SW480 (cell line): ENCODE data around the gene WNT6.

Source experiments
- DNase-seq: peaks from one replicate; pipeline ENCODE4 v3.0.0-alpha.2; 2016; ENCODE audit warnings: low spot score

Gene WNT6

DNA sequence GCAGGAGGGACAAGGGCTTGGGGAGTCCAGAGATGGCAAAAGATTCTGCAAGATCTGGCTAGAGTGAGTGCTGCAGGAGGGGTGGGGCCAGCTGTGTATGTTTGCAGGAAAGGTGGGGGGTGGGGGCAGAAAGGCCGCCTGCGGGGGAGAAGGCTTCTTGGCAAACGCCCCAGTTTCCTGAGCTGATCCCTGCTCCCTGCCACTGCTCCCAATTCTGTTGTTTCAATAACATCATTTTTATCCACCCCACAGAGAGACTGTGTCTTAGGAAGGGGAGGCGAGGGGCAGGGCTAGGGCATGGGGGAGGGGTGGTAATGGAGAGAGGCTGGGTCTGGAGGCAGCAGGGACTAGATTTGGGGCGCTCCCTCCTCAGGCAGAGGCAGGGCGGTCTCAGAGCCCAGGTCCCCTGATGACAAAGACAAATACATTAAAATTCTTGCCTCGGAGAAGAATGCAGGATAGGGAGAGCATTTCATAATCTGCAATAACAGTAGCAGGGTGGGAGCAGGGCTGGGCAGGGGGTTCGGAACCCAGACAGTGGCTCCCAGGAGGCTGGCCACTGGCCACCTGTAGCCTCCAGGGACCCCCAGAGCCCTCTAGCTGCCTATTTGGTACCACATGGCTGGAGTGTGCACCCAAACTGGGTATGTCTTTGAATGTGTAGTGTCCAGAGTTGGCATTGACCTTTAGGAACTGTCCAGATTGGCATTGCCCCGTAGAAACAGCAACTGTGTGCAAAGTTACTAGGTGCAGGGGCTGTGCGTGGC is 2.1 kb upstream of the WNT6 start:
- no peak for DNase-seq

DNA sequence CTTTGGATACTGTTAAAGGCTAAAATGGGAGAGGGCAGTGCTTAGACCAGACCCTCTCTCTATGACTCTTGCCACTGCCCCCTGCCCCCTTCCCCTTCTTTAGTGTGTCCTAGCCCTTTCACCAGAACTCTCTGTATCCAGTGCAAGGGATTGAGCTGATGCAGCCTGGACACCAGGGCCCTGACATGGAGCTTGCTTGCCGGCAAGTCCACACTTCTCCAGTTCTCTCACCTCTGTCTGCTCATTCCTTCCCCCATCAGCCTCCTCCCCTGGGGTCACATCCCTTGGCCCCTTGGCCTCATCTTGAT is 1.5 kb upstream of the WNT6 start:
- peak; percentile 37 for DNase-seq

DNA sequence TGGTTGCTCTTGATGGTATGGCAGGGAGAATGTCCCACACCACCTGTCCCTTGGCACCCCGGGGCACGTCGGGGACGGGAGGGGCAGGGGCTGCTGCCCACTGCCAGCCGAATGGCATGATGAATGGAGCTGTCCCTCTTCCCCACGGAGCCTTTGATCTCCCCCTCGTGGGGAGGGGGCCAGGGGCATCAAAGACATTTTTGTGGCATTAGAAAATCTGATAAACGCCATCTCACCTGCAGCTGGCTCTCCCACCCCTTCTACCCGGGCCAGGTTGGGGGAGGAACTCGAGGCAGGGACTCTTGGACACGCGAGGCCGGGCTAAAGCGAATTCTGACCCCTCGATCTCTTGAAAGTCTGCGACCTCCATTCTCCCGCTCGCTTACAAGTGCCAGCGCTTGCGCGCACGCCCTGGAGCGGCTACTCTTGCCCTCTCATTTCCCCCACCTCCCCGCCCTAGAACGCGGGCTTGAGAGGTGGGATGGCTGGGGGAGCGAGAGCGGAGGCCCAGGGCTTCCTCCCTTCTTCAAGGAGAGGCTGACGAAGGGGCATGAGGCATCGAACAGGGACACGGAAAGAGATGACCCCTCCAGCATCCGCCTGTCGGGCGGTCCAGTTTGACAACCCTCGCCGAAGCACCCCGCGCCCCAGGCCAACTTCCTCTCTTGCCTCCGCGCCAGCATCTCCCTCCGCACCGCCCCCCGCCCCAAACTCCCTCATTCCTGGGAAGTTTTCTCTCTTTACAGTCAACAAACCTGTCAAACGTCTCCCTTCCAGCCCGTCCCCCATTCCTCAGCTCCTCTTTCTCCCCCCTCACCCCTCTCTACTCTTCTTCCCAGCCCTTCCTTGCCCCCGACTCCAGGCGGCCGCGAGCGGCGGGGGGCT is 692 bp upstream of the WNT6 start:
- peak; percentile 74 for DNase-seq

DNA sequence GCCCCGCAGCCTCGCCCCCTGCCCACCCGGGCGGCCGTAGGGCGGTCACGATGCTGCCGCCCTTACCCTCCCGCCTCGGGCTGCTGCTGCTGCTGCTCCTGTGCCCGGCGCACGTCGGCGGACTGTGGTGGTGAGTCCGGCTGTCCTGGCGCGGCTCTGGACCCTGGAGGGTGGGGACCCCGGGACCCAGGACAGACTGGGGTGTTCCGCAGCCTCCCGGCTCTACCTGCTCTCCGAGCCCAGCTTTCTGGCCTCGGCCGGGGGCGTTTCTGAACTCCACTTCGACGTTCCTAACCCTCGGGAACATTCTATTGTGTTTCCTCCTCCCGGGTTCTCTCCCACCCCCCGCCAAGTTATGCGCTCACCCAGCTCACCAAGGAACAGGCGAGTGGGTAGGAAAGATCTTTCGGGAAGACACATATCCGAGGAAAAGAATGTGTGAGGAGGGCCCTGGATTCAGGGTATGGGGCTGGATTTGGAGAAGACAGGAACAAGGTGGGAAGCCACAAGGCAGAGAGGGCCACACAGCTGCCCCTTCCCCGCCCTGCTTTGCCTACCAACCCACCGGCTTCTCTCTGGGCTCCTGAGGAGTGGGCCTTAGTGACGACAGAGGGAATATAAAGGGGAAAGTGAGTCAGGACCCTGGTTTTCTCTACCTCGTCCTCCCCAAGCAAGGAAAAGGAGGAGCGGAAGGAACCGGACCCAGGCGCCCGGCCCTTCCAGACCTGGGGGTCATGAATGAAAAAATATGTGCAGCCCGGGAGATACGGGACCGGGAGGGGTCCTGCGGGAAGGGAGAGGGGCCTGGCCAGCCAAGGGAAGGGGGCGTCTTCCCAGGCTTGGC is 605 bp downstream of the WNT6 start:
- no peak for DNase-seq

DNA sequence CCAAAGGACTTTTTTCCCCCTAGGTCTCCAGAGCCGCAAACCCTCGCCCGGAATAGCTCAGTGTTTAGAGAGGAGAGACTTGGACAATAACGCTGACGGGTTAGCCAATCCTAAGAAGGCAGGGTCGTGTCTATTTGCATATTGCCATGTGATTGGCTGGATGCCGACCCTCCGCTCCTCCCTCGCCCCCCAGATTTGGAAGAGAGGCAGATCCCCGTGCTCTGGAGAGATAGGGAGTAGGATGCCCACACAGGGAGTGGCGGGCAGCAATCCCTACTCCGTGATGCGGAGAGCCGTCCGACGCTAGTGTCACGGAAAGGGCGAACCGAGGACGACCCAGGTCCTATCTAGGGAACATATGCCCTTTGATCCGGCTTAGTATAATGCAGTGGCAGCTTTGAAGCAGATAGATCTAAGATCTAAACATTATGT is 1.4 kb downstream of the WNT6 start:
- DNase-seq = peak; percentile 96

DNA sequence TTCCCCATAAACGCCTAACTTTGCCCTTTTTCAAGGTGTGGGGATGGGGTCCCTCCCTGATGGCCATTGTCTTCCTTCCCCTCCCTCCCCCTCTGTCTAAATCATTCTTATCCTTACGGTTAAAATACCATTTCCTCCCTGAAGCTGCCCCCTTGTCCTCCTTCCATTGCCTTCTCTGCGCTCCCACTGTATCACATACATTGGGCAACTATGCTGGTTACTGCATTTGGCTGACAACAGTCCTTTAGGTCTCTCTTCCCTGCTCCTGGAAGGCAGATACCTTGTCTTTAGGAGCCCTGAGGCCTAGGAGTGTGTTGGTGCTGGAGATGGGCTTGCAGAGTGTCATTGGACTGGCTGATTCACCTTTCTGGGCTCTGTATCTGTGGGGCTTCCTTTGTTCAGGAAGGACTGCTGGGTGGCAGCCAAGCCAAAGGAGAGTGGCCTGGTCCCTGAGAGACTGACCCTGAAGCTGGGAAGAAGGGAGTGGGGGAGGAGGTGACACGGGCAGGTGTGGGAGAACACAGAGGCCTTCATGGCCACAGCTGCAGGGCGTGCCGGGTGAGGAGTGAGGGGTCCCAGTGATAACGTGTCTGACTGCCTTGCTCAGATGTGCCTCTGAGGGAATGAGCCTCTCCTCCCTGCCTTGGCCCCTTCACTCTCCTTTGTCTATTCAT is 2.2 kb downstream of the WNT6 start:
- no peak for DNase-seq

DNA sequence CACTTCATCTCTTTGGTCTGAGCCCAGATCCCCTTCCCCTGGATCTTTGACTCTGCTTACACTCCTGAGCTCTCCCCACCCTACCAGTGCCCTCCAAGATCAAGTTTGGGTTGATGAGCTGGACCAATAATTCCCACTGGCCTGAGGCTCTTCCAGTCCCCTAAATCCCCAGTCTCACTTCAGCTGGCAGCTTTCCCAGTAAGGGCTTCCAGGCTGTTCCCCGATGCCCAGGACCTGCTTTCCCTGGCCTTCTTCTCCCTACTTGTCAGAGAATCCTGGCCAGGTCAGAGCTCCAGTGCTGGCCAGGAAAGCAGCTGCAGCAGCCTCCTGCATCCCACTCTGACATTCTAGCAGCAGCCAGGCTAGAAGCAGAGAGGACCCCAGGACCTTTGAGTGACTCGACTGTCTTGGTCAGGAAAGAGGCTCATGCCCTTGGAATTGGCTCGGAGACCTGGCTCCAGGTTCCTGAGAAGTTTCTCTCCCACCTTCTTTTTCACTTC is 3.5 kb downstream of the WNT6 start:
- DNase-seq = no peak

DNA sequence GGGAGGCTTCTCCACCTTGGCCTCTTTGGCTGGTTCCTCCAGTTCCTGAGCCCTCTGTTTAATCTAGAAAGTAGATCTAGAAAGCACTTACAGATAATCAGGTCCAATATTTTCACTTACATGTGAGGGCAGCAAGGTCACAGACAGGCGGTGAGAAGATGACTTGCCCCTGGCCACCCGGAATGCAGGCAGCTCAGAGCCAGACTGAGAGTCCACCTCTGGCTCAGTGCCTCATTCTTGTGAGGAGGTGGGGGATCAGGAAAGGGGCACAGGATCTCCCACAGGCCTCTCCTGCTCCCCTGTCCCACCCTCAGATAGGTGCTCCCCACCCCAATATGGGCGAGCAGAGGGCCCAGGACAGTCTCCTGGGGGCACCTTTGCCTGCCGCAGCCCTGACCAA is 5.8 kb downstream of the WNT6 start:
- DNase-seq = no peak

DNA sequence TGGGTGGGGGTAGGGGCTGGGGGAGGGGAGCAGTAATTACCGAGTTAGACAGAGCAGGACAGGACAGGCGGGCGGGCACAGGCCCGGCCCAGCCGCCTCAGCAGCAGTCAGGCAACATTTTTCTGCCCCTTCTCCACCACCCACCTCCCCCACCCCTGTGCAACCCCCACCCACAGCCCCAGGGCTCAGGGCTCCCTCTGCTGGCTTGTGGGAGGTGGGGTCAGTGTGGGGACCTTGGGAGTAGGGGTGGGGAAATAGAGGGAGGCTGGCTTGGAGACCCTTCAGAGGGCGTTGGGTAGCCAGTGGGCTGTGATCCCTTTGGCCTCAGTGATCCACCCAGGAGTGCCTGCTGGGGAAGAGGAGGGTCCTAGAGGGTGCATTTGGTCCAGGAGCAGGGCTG is 6.4 kb downstream of the WNT6 start:
- no peak for DNase-seq

DNA sequence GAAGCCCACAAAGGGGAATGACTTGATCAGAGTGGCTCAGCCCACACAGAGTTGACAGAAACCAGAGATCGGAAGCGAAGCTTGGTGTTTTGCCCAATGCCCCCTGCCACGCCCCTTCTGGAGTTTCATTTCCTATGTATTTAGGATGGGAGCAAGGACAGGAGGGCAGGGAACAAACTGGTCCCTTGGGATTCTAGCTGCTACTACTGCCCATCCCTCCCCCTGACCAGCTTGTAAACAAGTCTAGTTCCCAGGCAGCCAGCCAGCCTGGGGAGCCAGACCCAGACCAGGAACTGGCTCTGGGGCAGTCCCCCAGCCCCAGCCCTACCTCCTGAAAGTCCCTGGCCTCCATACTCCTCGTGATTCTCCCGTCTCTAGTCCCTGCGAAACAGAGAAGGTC is 8.3 kb downstream of the WNT6 start:
- no peak for DNase-seq

DNA sequence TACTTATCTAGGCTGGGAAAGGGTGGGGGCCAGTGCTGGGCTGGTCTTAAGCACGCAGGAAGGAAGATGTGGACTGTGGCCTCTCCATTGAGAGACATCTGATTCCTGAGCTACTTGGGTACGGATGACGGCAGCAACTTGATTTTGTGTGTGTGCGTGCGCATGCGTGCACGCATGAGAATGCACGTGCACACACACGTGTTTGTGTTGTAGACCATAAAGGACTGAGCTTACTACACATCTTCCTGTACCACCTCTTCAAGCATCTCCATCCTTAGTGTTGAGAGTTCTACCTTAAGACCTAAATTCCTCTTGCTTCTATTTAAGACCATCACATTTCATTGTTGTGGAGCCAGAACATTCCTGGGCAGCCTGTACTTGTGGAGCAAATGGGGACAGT is 9.5 kb downstream of the WNT6 start:
- DNase-seq = no peak

DNA sequence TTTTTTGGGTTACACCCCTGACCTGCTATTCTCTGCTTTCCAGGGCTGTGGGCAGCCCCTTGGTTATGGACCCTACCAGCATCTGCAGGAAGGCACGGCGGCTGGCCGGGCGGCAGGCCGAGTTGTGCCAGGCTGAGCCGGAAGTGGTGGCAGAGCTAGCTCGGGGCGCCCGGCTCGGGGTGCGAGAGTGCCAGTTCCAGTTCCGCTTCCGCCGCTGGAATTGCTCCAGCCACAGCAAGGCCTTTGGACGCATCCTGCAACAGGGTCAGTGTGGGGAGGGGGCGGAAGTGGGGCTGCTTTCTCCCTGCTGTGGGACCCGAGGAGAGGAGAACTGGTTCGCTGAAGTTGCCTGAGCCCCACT is 11.4 kb downstream of the WNT6 start:
- no peak for DNase-seq

DNA sequence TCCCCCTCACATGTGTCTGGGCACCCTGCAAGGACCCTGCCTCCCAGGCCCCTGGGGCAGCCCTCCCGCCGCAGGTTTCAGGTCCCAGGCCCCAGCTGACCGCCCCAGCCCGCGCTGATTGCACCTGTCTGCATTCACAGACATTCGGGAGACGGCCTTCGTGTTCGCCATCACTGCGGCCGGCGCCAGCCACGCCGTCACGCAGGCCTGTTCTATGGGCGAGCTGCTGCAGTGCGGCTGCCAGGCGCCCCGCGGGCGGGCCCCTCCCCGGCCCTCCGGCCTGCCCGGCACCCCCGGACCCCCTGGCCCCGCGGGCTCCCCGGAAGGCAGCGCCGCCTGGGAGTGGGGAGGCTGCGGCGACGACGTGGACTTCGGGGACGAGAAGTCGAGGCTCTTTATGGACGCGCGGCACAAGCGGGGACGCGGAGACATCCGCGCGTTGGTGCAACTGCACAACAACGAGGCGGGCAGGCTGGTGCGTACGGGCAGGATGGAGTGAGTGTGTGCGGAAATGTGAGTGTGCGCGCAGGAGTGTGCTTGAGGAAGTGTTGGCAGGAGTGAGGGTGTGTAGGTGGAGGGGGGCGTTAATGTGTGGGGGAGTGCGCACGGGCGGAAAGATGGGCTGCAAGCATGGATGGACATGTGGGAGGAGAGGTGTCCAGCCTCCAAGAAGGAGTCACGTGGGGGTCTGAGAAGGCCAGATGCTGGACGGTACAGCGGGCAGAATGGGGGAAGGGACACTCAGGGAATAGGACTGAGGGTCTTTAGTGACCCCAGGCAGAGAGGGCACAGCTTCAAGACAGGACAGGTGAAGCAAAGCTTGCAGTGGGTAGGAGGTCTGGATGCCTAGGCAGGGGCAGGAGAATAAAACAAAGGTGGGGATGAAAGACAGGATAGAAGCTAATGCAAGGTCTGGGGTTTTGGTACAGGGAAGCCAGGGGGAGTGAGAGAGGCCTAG is 12.0 kb downstream of the WNT6 start:
- no peak for DNase-seq

DNA sequence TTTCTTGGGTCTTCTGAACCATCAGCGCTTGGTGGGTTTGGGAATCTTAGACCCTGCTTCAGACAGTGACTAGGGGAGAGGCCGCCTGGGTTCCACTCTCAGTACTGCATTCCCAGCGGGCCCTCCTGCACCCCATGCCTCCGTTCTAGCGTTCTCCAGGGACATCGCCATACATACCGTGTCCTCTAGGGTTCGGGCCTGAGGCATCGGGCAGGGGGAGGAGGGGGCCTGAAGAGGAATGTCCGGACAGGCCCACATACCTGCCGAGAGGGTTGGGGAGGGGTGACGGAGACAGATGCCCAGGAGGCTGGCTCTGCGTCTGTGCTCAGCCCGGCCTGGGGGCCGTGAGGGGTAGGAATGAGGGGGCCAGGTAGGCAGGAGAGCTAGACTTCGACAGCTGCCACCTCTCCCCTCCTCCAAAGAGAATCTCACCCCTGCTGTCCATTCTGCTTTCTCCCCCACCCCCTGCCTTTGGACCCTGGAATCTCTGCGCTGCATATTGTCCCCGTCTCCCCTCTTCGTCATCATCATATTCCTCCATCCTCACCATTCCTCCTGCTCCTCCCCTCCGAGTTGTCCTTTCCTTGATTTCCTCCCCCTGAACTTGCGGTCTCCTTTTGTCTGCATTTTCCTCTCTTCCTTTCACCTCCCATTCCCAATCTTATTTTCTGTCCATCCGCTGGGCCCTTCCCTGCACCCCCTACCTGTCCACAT is 13.2 kb downstream of the WNT6 start:
- DNase-seq = no peak

DNA sequence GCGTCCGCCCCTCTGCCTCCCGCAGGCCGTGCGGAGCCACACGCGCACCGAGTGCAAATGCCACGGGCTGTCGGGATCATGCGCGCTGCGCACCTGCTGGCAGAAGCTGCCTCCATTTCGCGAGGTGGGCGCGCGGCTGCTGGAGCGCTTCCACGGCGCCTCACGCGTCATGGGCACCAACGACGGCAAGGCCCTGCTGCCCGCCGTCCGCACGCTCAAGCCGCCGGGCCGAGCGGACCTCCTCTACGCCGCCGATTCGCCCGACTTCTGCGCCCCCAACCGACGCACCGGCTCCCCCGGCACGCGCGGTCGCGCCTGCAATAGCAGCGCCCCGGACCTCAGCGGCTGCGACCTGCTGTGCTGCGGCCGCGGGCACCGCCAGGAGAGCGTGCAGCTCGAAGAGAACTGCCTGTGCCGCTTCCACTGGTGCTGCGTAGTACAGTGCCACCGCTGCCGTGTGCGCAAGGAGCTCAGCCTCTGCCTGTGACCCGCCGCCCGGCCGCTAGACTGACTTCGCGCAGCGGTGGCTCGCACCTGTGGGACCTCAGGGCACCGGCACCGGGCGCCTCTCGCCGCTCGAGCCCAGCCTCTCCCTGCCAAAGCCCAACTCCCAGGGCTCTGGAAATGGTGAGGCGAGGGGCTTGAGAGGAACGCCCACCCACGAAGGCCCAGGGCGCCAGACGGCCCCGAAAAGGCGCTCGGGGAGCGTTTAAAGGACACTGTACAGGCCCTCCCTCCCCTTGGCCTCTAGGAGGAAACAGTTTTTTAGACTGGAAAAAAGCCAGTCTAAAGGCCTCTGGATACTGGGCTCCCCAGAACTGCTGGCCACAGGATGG is 14.0 kb downstream of the WNT6 start:
- no peak for DNase-seq

DNA sequence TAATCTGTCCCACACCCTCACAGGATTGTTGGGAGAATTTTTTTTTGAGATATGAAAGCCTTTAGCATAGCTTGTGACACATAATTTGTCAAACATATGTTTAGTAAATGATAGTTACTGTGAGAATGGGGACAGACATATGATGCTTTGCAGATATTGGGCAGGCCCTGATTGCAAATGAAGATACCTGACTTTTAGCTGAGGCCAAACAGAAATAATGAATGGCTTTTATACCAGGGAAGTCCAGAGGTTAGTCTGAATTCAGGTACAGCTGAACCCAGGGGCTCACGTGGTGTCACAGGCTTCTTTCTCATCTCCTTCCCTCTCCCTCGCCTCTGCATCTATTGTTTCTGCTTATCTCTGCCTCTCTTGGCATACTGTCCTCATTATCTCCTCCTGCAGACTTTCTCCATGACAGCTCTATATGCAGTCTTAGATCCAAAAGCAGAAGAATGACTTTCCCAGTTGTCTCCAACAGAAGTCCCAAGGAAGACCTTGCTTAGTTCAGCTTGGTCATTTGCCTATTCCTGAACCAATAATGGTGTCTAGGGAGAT is 16.2 kb downstream of the WNT6 start:
- DNase-seq = no peak

DNA sequence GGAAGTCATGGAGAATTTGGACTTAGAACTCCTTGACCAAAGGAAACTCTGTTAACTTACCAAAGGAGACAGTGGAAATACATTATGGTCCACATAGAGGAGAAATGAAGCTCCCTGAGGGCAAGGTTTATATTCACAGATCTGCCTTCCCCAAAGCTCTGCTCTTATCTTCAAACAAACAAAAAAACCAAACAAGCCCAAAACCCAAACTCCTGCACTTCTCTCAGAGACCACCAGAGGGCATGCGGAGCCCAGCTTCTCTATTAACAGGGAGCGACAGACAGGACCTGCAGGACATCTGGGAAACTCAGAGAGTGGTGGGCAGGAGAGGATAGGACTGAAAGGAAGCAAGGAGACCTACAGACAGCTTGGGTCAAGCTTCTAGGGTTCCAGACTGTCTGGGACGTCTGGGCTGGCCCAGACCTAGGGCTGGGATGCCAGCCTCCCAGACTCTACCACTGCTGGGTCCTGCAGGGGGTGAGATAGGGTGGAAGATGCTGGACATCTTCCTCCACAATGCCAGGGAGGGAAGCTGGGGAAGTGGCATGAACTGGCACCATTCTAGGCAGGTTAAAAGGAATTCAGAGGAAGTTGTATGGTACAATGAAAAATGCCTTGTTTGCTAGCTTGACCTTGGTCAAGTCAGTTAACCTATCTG is 17.1 kb downstream of the WNT6 start:
- DNase-seq = peak; percentile 83

DNA sequence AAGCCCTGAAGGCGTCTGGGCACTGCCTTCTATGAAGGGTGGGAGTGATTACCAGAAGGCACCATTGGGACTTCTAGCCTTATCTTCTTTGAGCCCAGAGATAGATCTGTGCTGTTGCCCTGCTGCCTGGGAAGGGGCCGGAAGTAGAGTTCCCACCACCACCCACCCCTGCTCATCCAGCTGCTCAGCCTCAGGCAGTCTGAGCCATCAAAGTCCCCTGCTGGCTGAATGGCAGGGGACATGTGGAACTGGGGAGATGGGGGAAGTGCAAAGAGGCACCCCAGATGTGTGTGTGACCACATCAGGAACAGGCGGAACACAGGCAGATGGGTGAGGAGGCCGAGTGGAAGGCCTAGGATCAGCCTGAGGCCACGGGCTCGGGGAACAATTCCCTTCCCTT is 17.7 kb downstream of the WNT6 start:
- no peak for DNase-seq
